HepG2 (cell line): Measurements from ENCODE around the gene SPTB. TPM values are rescaled to one million over a fixed set of nuclear protein-coding genes. Genes with fewer than 3 reads are reported as not detected.
A peak's percentile ranks its signal among the peaks of the same experiment; 100 is the strongest.

Experiments used
- ATAC-seq: fragments of 200-7000 bp; cut with Tn5 transposase; 3 replicates; pipeline ENCODE4 v1.9.1; 2020; ENCODE audit warnings: mild to moderate bottlenecking, moderate library complexity
- BruUV-seq: library from RNA; stranded (reverse); fragments of 400-500 nt; replicated peaks from 2 replicates; lab custom pipeline; 2021; lab: Mats Ljungman, UMichigan
- CTCF ChIA-PET: fragments of 300-600 bp; formaldehyde crosslinking; extraction: SDS; loops from one replicate; lab custom pipeline; 2021; ENCODE audit warnings: low total read pairs, inconsistent platforms, low intra/inter-chr PET ratio; lab: Yijun Ruan, JAX
- POLR2A ChIA-PET: fragments of 350-600 bp; sonication (Branson Sonifier 250); formaldehyde crosslinking; loops from one replicate; lab custom pipeline; 2020; ENCODE audit warnings: antibody characterized with exemption, inconsistent platforms; lab: Yijun Ruan, JAX
- DNase-seq: peaks from one replicate; pipeline ENCODE4 v3.0.0-alpha.2; 2015; ENCODE audit warnings: low spot score
- FAIRE-seq: peaks from 3 replicates; lab custom pipeline; 2011; peaks lifted over from hg19 to GRCh38; lab: Jason Lieb, UNC
- H2AFZ ChIP-seq: one replicate; pipeline ENCODE4 v1.6.1; 2011; ENCODE audit warnings: low read length, inconsistent platforms
- H3K27ac ChIP-seq: fragments of 300-600 bp; 3 replicates; pipeline ENCODE4 v1.8.0; 2011; ENCODE audit warnings: mixed run types, mild to moderate bottlenecking, mixed read lengths, low read length, inconsistent platforms; ENCODE audit not compliant: insufficient read depth; ENCODE audit errors: extremely low read length
- H3K27me3 ChIP-seq, 2 experiments: fragments of 200-600 bp in 1 of 2; 2 replicates in 1 of 2; 3 replicates in 1 of 2; pipeline versions ENCODE4 v1.6.0 to v1.8.0; 2011; ENCODE audit warnings: low read length in 2 of 2, mild to moderate bottlenecking in 2 of 2, moderate library complexity in 2 of 2, inconsistent platforms in 1 of 2; ENCODE audit not compliant: insufficient read depth in 2 of 2, control insufficient read depth in 1 of 2
- H3K36me3 ChIP-seq, 2 experiments: fragments of 200-600 bp in 1 of 2; replicated peaks in 1 of 2; 2 replicates in 1 of 2; 3 replicates in 1 of 2; pipeline versions ENCODE4 v1.5.1 to v1.8.0; 2011; ENCODE audit warnings: low read length in 2 of 2, inconsistent platforms in 1 of 2; ENCODE audit not compliant: insufficient read depth in 2 of 2, control insufficient read depth in 1 of 2
- H3K4me1 ChIP-seq: 2 replicates; pipeline ENCODE4 v1.5.1; 2012; ENCODE audit warnings: low read length, inconsistent platforms; ENCODE audit not compliant: insufficient read depth
- H3K4me2 ChIP-seq: 2 replicates; pipeline ENCODE4 v1.6.0; 2011; ENCODE audit warnings: low read depth, low read length, inconsistent platforms
- H3K4me3 ChIP-seq, 3 experiments: fragments of 200-600 bp in 1 of 3; sonication (generic), shearing (Covaris generic) in 1 of 3; replicated peaks in 1 of 3; 2 replicates each; pipeline ENCODE4 v1.5.1; 2011 to 2016; ENCODE audit warnings: low read length in 3 of 3, inconsistent platforms in 2 of 3, low read depth in 2 of 3, mild to moderate bottlenecking in 2 of 3, control low read depth in 1 of 3, mixed read lengths in 1 of 3; ENCODE audit not compliant: insufficient read depth in 1 of 3
- H3K79me2 ChIP-seq: one replicate; pipeline ENCODE4 v1.6.1; 2011; ENCODE audit warnings: low read length, inconsistent platforms; ENCODE audit not compliant: insufficient read depth
- H3K9ac ChIP-seq: 2 replicates; pipeline ENCODE4 v1.6.0; 2011; ENCODE audit warnings: mild to moderate bottlenecking, low read depth, low read length, inconsistent platforms; ENCODE audit not compliant: insufficient read depth
- H3K9me3 ChIP-seq: 2 replicates; pipeline ENCODE4 v1.5.1; 2012; ENCODE audit warnings: mild to moderate bottlenecking, low read length
- H4K20me1 ChIP-seq: 2 replicates; pipeline ENCODE4 v1.6.0; 2011; ENCODE audit warnings: inconsistent platforms, mild to moderate bottlenecking, low read length, moderate library complexity; ENCODE audit not compliant: insufficient read depth
- ATF7-NPFF ChIP-seq: sonication (generic); formaldehyde crosslinking; IDR thresholded peaks from 2 replicates; pipeline ENCODE4 v1.8.1; 2023; ENCODE audit warnings: mild to moderate bottlenecking, low read depth, missing genetic modification reagents, moderate library complexity
- GMEB2 ChIP-seq: IDR thresholded peaks from 2 replicates; pipeline ENCODE4 v1.6.1; 2016; ENCODE audit warnings: missing biosample characterization, missing genetic modification reagents, low read depth
- NFE2L2 ChIP-seq: fragments of 150-350 bp; IDR thresholded peaks from 2 replicates; pipeline ENCODE4 v1.6.1; 2014; ENCODE audit warnings: low read length
- TBL1XR1 ChIP-seq: fragments of 150-350 bp; IDR thresholded peaks from 2 replicates; pipeline ENCODE4 v1.6.1; 2014; ENCODE audit warnings: borderline replicate concordance, low read length; ENCODE audit not compliant: partially characterized antibody
- ZC3H13 ChIP-seq: sonication (generic); formaldehyde crosslinking; IDR thresholded peaks from 2 replicates; pipeline ENCODE4 v1.8.1; 2023; ENCODE audit warnings: mild to moderate bottlenecking, missing genetic modification reagents, moderate library complexity
- ZMYM2 ChIP-seq: sonication (generic); formaldehyde crosslinking; IDR thresholded peaks from 2 replicates; pipeline ENCODE4 v1.8.0; 2022; ENCODE audit warnings: mild to moderate bottlenecking, missing genetic modification reagents
- ZNF143 ChIP-seq: sonication (generic); formaldehyde crosslinking; IDR thresholded peaks from 2 replicates; pipeline ENCODE4 v1.4.0; 2020; ENCODE audit warnings: missing genetic modification reagents
- ZNF710 ChIP-seq: sonication (generic); formaldehyde crosslinking; IDR thresholded peaks from 2 replicates; pipeline ENCODE4 v1.5.0; 2020; ENCODE audit warnings: mild to moderate bottlenecking, missing genetic modification reagents, borderline replicate concordance
- ZNF816 ChIP-seq: sonication (generic); formaldehyde crosslinking; IDR thresholded peaks from 2 replicates; pipeline ENCODE4 v1.8.0; 2022; ENCODE audit warnings: missing genetic modification reagents, mild to moderate bottlenecking, borderline replicate concordance
- WGBS: methylation state at CpG from one replicate; pipeline ENCODE4 v1.1.6; 2017; ENCODE audit warnings: low lambda C conversion rate; 5-methylcytosine and 5-hydroxymethylcytosine counted together
- in situ Hi-C: cut with HindIII; loops from 2 replicates; pipeline ENCODE4 v1.10.0; 2017; ENCODE audit warnings: low pct_unique_long_range_greater_than_20kb; ENCODE audit not compliant: extremely low pct_ligation_motif_present
- intact Hi-C: fragments of 100-400 bp; cut with micrococcal nuclease; formaldehyde crosslinking; loops from one replicate; pipeline ENCODE4 v1.10.0; 2022; ENCODE audit not compliant: unreplicated experiment
- polyA plus RNA-seq, 8 experiments: library from polyadenylated mRNA; depleted of rRNA in 3 of 8; stranded (reverse) in 7 of 8; unstranded in 1 of 8; fragments of >200 nt; fragmentation: Illumina TruSeq in 4 of 8; extraction: Trizol in 4 of 8; gene quantifications; 2 replicates each; pipeline versions ENCODE4 v1.2.1 to v1.2.3, GENCODE V29; 2011 to 2016; ENCODE audit warnings: low read depth in 4 of 8, missing spikeins in 1 of 8, mixed read lengths in 1 of 8; ENCODE audit not compliant: insufficient read depth in 1 of 8
- total RNA-seq, 5 experiments: library from RNA; depleted of rRNA; stranded (reverse); fragments of >200 nt; fragmentation: Illumina TruSeq; extraction: Trizol; gene quantifications; 2 replicates each; pipeline ENCODE4 v1.2.3, GENCODE V29; 2016; ENCODE audit warnings: low read depth in 1 of 5

Gene SPTB
- total and polyA plus RNA-seq, 2 of the 13 experiments (the other 11 are each of a cell fraction or from before 2014, with no cell fraction given): 0.01 to 0.02 TPM

- H3K27me3 ChIP-seq: no peaks in the 10 kb centered on the region
- DNase-seq (no peak), ATAC-seq (no peak), FAIRE-seq (no peak)
- H3K36me3 ChIP-seq: peaks cover 12 to 47% of the 10 kb centered on the region in 2 experiments
- H2AFZ ChIP-seq: no peak overlapping the region
- no peak overlapping the region for H3K27ac ChIP-seq
- H3K9ac ChIP-seq: no peak overlapping the region
- CTCF ChIA-PET: no interaction called here
- POLR2A ChIA-PET: interaction anchor here (1.1 to 1.5 kb wide), 2 partner anchors 11 to 12 kb away, joined by 3 to 4 read pairs; no protein-coding TSS in a partner anchor
- no TSS peak for BruUV-seq
- peaks cover 22% of the 10 kb centered on the region for H3K4me1 ChIP-seq
- WGBS: 97% methylated on average over 3 of the region's 3 CpGs
- no peak overlapping the region for H3K4me2 ChIP-seq
- no peaks in the 10 kb centered on the region for H3K79me2 ChIP-seq
- intact Hi-C loops (no loop called here), in situ Hi-C loops (no loop called here)
- TF ChIP-seq ZC3H13 (CRISPR knock-in tag) (no peak), NFE2L2 (0 out of 2 replicates have a peak, but pooled peaks have one; percentile 21), TBL1XR1 (no peak), ZNF710 (CRISPR knock-in tag) (no peak)
- no peaks in the 10 kb centered on the region for H4K20me1 ChIP-seq
- H3K4me3 ChIP-seq: no peak overlapping the region
- H3K9me3 ChIP-seq: no peaks in the 10 kb centered on the region
These were observed 47.3 kb upstream of the SPTB start for GRCh38 chr14:64927031-64927430.

- intact Hi-C loops: no loop called here
- peaks cover 12 to 47% of the 10 kb centered on the region in 2 experiments for H3K36me3 ChIP-seq
- BruUV-seq: no TSS peak
These were observed 46.8 kb upstream of the SPTB start for GRCh38 chr14:64926398-64926995.

More at GRCh38 chr14:64926398-64926995, 46.8 kb upstream of the SPTB start:
- Histone ChIP-seq H3K4me2 (no peak overlapping the region), H3K4me3 (no peak overlapping the region), H3K27me3 (no peaks in the 10 kb centered on the region), H3K79me2 (no peaks in the 10 kb centered on the region), H3K9me3 (no peaks in the 10 kb centered on the region), H4K20me1 (no peaks in the 10 kb centered on the region), H3K9ac (no peak overlapping the region), H2AFZ (no peak overlapping the region), H3K27ac (no peak overlapping the region), H3K4me1 (peaks cover 17% of the 10 kb centered on the region)
- in situ Hi-C loops: no loop called here
- ChIA-PET CTCF (no interaction called here), POLR2A (no interaction called here)
- no peak for TF ChIP-seq ATF7-NPFF (CRISPR knock-in tag)
- no peak for TF ChIP-seq ZNF143
- TF ChIP-seq ZMYM2 (CRISPR knock-in tag): no peak
- TF ChIP-seq ZNF816 (CRISPR knock-in tag): no peak
- TF ChIP-seq GMEB2 (CRISPR knock-in tag): no peak
- ATAC-seq (no peak), DNase-seq (no peak), FAIRE-seq (no peak)
- WGBS: 93% methylated on average over 4 of the region's 4 CpGs
